Stomach (tissue), 9 donors: ENCODE data around the gene SNX1. TPM values are rescaled to one million over a fixed set of nuclear protein-coding genes. Genes with fewer than 3 reads are reported as not detected.
"Not testable (repeated sequence)": the region's sequence is repeated elsewhere in the genome, so short reads cannot be mapped to it uniquely, and the experiment has no call there.

Experiments
- DNase-seq, 2 donors: peaks; one replicate each; pipeline versions ENCODE4 v3.0.0 to v3.0.0-alpha.2; 2013 to 2019
- H3K27ac ChIP-seq, 5 donors: fragments of 200-600 bp in 4 of 5; sonication (generic) in 4 of 5; one replicate each; pipeline ENCODE4 v1.5.1; 2013 to 2019; ENCODE audit warnings: mild to moderate bottlenecking in 1 of 5, moderate library complexity in 1 of 5
- H3K27me3 ChIP-seq, 3 donors: fragments of 200-600 bp; sonication (generic); one replicate each; pipeline ENCODE4 v1.5.1; 2017 to 2019; ENCODE audit warnings: mixed run types in 1 of 3
- H3K36me3 ChIP-seq, 4 donors: fragments of 200-600 bp; sonication (generic); 1 replicate in 3 of 4; 2 replicates in 1 of 4; pipeline ENCODE4 v1.5.1; 2016 to 2019
- H3K4me1 ChIP-seq, 4 donors: fragments of 200-600 bp; sonication (generic); one replicate each; pipeline ENCODE4 v1.5.1; 2016 to 2019
- H3K4me3 ChIP-seq, 4 donors: fragments of 200-600 bp; sonication (generic) in 3 of 4; one replicate each; pipeline ENCODE4 v1.5.1; 2016 to 2019; ENCODE audit warnings: mild to moderate bottlenecking in 1 of 4
- H3K9me3 ChIP-seq, 4 donors: fragments of 200-600 bp; sonication (generic); one replicate each; pipeline ENCODE4 v1.5.1; 2016 to 2019
- CTCF ChIP-seq, 7 experiments: fragments of 450-650 bp in 4 of 7; fragments of 200-600 bp in 3 of 7; sonication (generic) in 3 of 7; IDR thresholded peaks; one replicate each; pipeline ENCODE4 v1.5.1; 2016 to 2019; ENCODE audit warnings: antibody characterized with exemption in 7 of 7, control low read depth in 2 of 7, mild to moderate bottlenecking in 1 of 7
- EP300 ChIP-seq: sonication (generic); formaldehyde crosslinking; IDR thresholded peaks from one replicate; pipeline ENCODE4 v1.6.1; 2017; ENCODE audit warnings: antibody characterized with exemption
- POLR2A ChIP-seq, 4 donors: fragments of 450-650 bp; IDR thresholded peaks; one replicate each; pipeline ENCODE4 v1.6.1; 2016; ENCODE audit warnings: antibody characterized with exemption in 4 of 4, control low read depth in 2 of 4, mild to moderate bottlenecking in 1 of 4, moderate library complexity in 1 of 4
- POLR2AphosphoS5 ChIP-seq, 3 donors: sonication (generic); formaldehyde crosslinking; IDR thresholded peaks; one replicate each; pipeline ENCODE4 v1.6.1; 2016; ENCODE audit warnings: antibody characterized with exemption in 3 of 3
- WGBS, 5 donors: extraction: QIAGEN DNeasy Blood & Tissue Kit in 3 of 5; methylation state at CpG; one replicate each; pipeline versions ENCODE4 v1.1.5 to v1.1.7; 2013 to 2018; 5-methylcytosine and 5-hydroxymethylcytosine counted together
- intact Hi-C: fragments of 100-400 bp; cut with DNase I; formaldehyde crosslinking; loops from one replicate; pipeline ENCODE4 v1.15.1; 2023; ENCODE audit warnings: low total_unique reads
- polyA plus RNA-seq, 3 donors: library from polyadenylated mRNA; stranded (reverse); fragments of 200-250 nt; gene quantifications; one replicate each; pipeline ENCODE4 v1.2.3, GENCODE V29; 2013
- total RNA-seq, 5 donors: library from RNA; depleted of rRNA; stranded (reverse); fragments of >200 nt; gene quantifications; one replicate each; pipeline versions ENCODE4 v1.1.0 to v1.2.3, GENCODE V29; 2014 to 2016
- donor health status: healthy with polysubstance abuse.
- donor health status: Bipolar disorder and iron deficiency.
- donor health status: healthy.

Gene SNX1
- total and polyA plus RNA-seq, 8 donors: 38.8 to 119 (median 61.9) TPM

GRCh38 chr15:64050281-64051092 lies 45.3 kb upstream of the SNX1 start:
- H3K27ac ChIP-seq: no peak overlapping the region
- no peaks in the 10 kb centered on the region for H3K36me3 ChIP-seq
- intact Hi-C loops: no loop called here
- TF ChIP-seq POLR2AphosphoS5 (IDR thresholded peaks at IDR 0.05) (no peak), EP300 (no peak), POLR2A (IDR thresholded peaks at IDR 0.05) (no peak), CTCF (IDR thresholded peaks at IDR 0.05) (no peak)
- peaks cover 12 to 39% (median 18%) of the 10 kb centered on the region in 4 donors for H3K4me1 ChIP-seq
- H3K4me3 ChIP-seq: no peak overlapping the region
- no peak for DNase-seq
- H3K27me3 ChIP-seq: peaks cover 0 to 5% (median 0%) of the 10 kb centered on the region in 3 donors
- 51 to 61% (median 54%) methylated on average over 7 to 8 of the region's 8 CpGs for WGBS, 5 donors
- no peaks in the 10 kb centered on the region for H3K9me3 ChIP-seq

- intact Hi-C loops: no loop called here
- Histone ChIP-seq H3K27ac (no peak overlapping the region), H3K36me3 (no peaks in the 10 kb centered on the region), H3K9me3 (no peaks in the 10 kb centered on the region), H3K4me1 (peaks cover 7 to 34% (median 13%) of the 10 kb centered on the region in 4 donors), H3K27me3 (peaks cover 0 to 5% (median 0%) of the 10 kb centered on the region in 3 donors), H3K4me3 (no peak overlapping the region)
- WGBS, 5 donors: 78 to 94% (median 90%) methylated on average over 2 of the region's 2 CpGs
- TF ChIP-seq CTCF (IDR thresholded peaks at IDR 0.05) (no peak), EP300 (no peak), POLR2A (IDR thresholded peaks at IDR 0.05) (no peak), POLR2AphosphoS5 (IDR thresholded peaks at IDR 0.05) (no peak)
- DNase-seq: no peak
Measured at GRCh38 chr15:64051093-64051402, 44.7 kb upstream of the SNX1 start.

- 79 to 100% (median 80%) methylated on average over 4 to 6 of the region's 6 CpGs for WGBS, 5 donors
- Histone ChIP-seq H3K4me3 (no peak overlapping the region), H3K9me3 (no peaks in the 10 kb centered on the region), H3K36me3 (no peaks in the 10 kb centered on the region), H3K27me3 (peaks cover 0 to 5% (median 0%) of the 10 kb centered on the region in 3 donors), H3K4me1 (peaks cover 4 to 31% (median 10%) of the 10 kb centered on the region in 4 donors), H3K27ac (no peak overlapping the region)
- no peak for DNase-seq
- no peak for TF ChIP-seq EP300
- TF ChIP-seq CTCF (IDR thresholded peaks at IDR 0.05): no peak
- TF ChIP-seq POLR2A (IDR thresholded peaks at IDR 0.05): no peak
- no peak for TF ChIP-seq POLR2AphosphoS5 (IDR thresholded peaks at IDR 0.05)
- intact Hi-C loops: no loop called here
Measured at GRCh38 chr15:64051407-64052259, 44.1 kb upstream of the SNX1 start.

GRCh38 chr15:64052925-64053491 lies 42.8 kb upstream of the SNX1 start:
- H3K4me1 ChIP-seq: peaks cover 0 to 19% (median 3%) of the 10 kb centered on the region in 4 donors

GRCh38 chr15:64053674-64054073 lies 42.1 kb upstream of the SNX1 start:
- H3K36me3 ChIP-seq, H3K4me3 ChIP-seq, DNase-seq, H3K27ac ChIP-seq, H3K9me3 ChIP-seq, H3K27me3 ChIP-seq, intact Hi-C loops: not testable (repeated sequence)
- 81 to 89% (median 88%) methylated on average over 12 of the region's 12 CpGs for WGBS, 5 donors
- peaks cover 0 to 13% (median 3%) of the 10 kb centered on the region in 4 donors for H3K4me1 ChIP-seq

More at GRCh38 chr15:64052925-64053491, 42.8 kb upstream of the SNX1 start:
- TF ChIP-seq POLR2A (IDR thresholded peaks at IDR 0.05): no peak
- DNase-seq: no peak
- H3K36me3 ChIP-seq: no peaks in the 10 kb centered on the region
- no peak overlapping the region for H3K4me3 ChIP-seq
- WGBS, 5 donors: 86 to 94% (median 93%) methylated on average over 5 of the region's 5 CpGs
- intact Hi-C loops: no loop called here
- no peaks in the 10 kb centered on the region for H3K27me3 ChIP-seq
- no peaks in the 10 kb centered on the region for H3K9me3 ChIP-seq
- no peak overlapping the region for H3K27ac ChIP-seq
